H1 (cell line): ENCODE data around the gene IL19. TPM values are rescaled to one million over a fixed set of nuclear protein-coding genes. Genes with fewer than 3 reads are reported as not detected.

Experiments
- CTCF ChIA-PET: fragments of 300-600 bp; sonication (Branson Sonifier 250); formaldehyde crosslinking; loops from one replicate; lab custom pipeline; 2021; ENCODE audit not compliant: partially characterized antibody; lab: Charles Lee
- POLR2A ChIA-PET: fragments of 300-600 bp; sonication (Branson Sonifier 250); formaldehyde crosslinking; loops from one replicate; lab custom pipeline; 2021; ENCODE audit warnings: inconsistent platforms; ENCODE audit not compliant: partially characterized antibody; lab: Charles Lee
- DNase-seq, 2 experiments: peaks; one replicate each; pipeline versions ENCODE4 v3.0.0 to v3.0.0-alpha.2; 2010 to 2022; ENCODE audit warnings: low spot score in 2 of 2, low read depth in 1 of 2, mixed read lengths in 1 of 2
- FAIRE-seq: peaks from 2 replicates; lab custom pipeline; 2011; peaks lifted over from hg19 to GRCh38; lab: Jason Lieb, UNC
- H2AFZ ChIP-seq: 2 replicates; pipeline ENCODE4 v1.8.1; 2012; ENCODE audit warnings: low read length, inconsistent platforms
- H2AK5ac ChIP-seq: 2 replicates; pipeline ENCODE4 v1.6.1; 2013; ENCODE audit warnings: low read depth, low read length
- H2BK120ac ChIP-seq: replicated peaks from 2 replicates; pipeline ENCODE3; 2013; ENCODE audit warnings: low read depth, low read length, inconsistent platforms
- H2BK12ac ChIP-seq: 2 replicates; pipeline ENCODE4 v1.6.1; 2013; ENCODE audit warnings: low read depth, low read length
- H2BK15ac ChIP-seq: 2 replicates; pipeline ENCODE4 v1.6.1; 2013; ENCODE audit warnings: low read length
- H2BK20ac ChIP-seq: 2 replicates; pipeline ENCODE4 v1.6.1; 2013; ENCODE audit warnings: low read length
- H2BK5ac ChIP-seq: 2 replicates; pipeline ENCODE4 v1.6.1; 2013; ENCODE audit warnings: low read depth, low read length
- H3K14ac ChIP-seq: 2 replicates; pipeline ENCODE4 v1.6.1; 2013; ENCODE audit warnings: inconsistent platforms; ENCODE audit not compliant: insufficient read length
- H3K18ac ChIP-seq: 2 replicates; pipeline ENCODE4 v1.6.1; 2013; ENCODE audit warnings: low read length; ENCODE audit errors: extremely low read depth
- H3K23ac ChIP-seq: 2 replicates; pipeline ENCODE4 v1.6.1; 2013; ENCODE audit warnings: inconsistent platforms; ENCODE audit not compliant: insufficient read length
- H3K23me2 ChIP-seq: 2 replicates; pipeline ENCODE4 v1.6.1; 2013; ENCODE audit warnings: low read depth, low read length
- H3K27ac ChIP-seq: 2 replicates; pipeline ENCODE4 v1.6.1; 2011; ENCODE audit warnings: low read depth, low read length, inconsistent platforms
- H3K27me3 ChIP-seq, 4 experiments: replicated peaks in 1 of 4; 1 replicate in 1 of 4; 2 replicates in 3 of 4; pipeline versions ENCODE4 v1.6.1 to v1.8.1; 2011 to 2013; ENCODE audit warnings: low read length in 3 of 4, mild to moderate bottlenecking in 3 of 4, inconsistent platforms in 2 of 4, mixed read lengths in 2 of 4, moderate library complexity in 1 of 4; ENCODE audit not compliant: control insufficient read depth in 3 of 4, insufficient read depth in 3 of 4; ENCODE audit errors: extremely low read depth in 1 of 4
- H3K36me3 ChIP-seq, 4 experiments: 2 replicates each; pipeline versions ENCODE4 v1.6.1 to v1.8.1; 2011 to 2013; ENCODE audit warnings: mild to moderate bottlenecking in 4 of 4, low read length in 3 of 4, moderate library complexity in 2 of 4, control low read depth in 1 of 4, inconsistent platforms in 1 of 4; ENCODE audit not compliant: insufficient read depth in 4 of 4, control insufficient read depth in 2 of 4
- H3K4ac ChIP-seq: replicated peaks from 2 replicates; pipeline ENCODE3; 2013; ENCODE audit warnings: low read length, low read depth, mixed read lengths, inconsistent platforms; ENCODE audit not compliant: insufficient read length
- H3K4me1 ChIP-seq, 4 experiments: replicated peaks in 1 of 4; 1 replicate in 1 of 4; 2 replicates in 3 of 4; pipeline versions ENCODE4 v1.6.1 to v1.8.1; 2011 to 2013; ENCODE audit warnings: low read length in 3 of 4, inconsistent platforms in 2 of 4, mixed read lengths in 1 of 4; ENCODE audit not compliant: insufficient read depth in 4 of 4, control insufficient read depth in 3 of 4
- H3K4me2 ChIP-seq, 2 experiments: 2 replicates each; pipeline versions ENCODE4 v1.6.1 to v1.8.1; 2011 to 2013; ENCODE audit warnings: low read depth in 2 of 2, low read length in 2 of 2, control low read depth in 1 of 2, inconsistent platforms in 1 of 2, mild to moderate bottlenecking in 1 of 2; ENCODE audit not compliant: insufficient read depth in 1 of 2
- H3K4me3 ChIP-seq, 4 experiments: fragments of 200-600, 300-600 bp in 1 of 4; sonication (generic), shearing (Covaris generic), sonication (Bioruptor Twin) in 1 of 4; 2 replicates each; pipeline versions ENCODE4 v1.5.1 to v1.8.1; 2011 to 2016; ENCODE audit warnings: low read length in 4 of 4, low read depth in 3 of 4, control low read depth in 2 of 4, inconsistent platforms in 2 of 4, mild to moderate bottlenecking in 2 of 4, mixed read lengths in 1 of 4, moderate library complexity in 1 of 4; ENCODE audit not compliant: insufficient read depth in 2 of 4; ENCODE audit errors: extremely low read depth in 1 of 4
- H3K56ac ChIP-seq: replicated peaks from 2 replicates; pipeline ENCODE3; 2013; ENCODE audit warnings: low read depth, mild to moderate bottlenecking, mixed read lengths, low read length, inconsistent platforms; ENCODE audit not compliant: insufficient read length
- H3K79me1 ChIP-seq: 2 replicates; pipeline ENCODE4 v1.6.1; 2013; ENCODE audit warnings: low read depth, low read length, control low read depth
- H3K79me2 ChIP-seq, 2 experiments: 2 replicates each; pipeline versions ENCODE4 v1.6.1 to v1.8.1; 2012 to 2013; ENCODE audit warnings: low read length in 2 of 2, mild to moderate bottlenecking in 2 of 2, inconsistent platforms in 1 of 2; ENCODE audit not compliant: insufficient read depth in 2 of 2, control insufficient read depth in 1 of 2
- H3K9ac ChIP-seq, 4 experiments: replicated peaks in 1 of 4; 1 replicate in 1 of 4; 2 replicates in 3 of 4; pipeline versions ENCODE4 v1.6.1 to v1.8.1; 2011 to 2013; ENCODE audit warnings: low read depth in 3 of 4, low read length in 3 of 4, control low read depth in 2 of 4, mild to moderate bottlenecking in 2 of 4, moderate library complexity in 2 of 4, inconsistent platforms in 1 of 4; ENCODE audit errors: extremely low read depth in 1 of 4
- H3K9me3 ChIP-seq, 2 experiments: 2 replicates each; pipeline versions ENCODE4 v1.6.1 to v1.8.1; 2012 to 2013; ENCODE audit warnings: mild to moderate bottlenecking in 2 of 2, moderate library complexity in 2 of 2, control low read depth in 1 of 2, inconsistent platforms in 1 of 2, low read depth in 1 of 2, low read length in 1 of 2, mixed read lengths in 1 of 2; ENCODE audit not compliant: insufficient read depth in 2 of 2
- H4K20me1 ChIP-seq, 2 experiments: replicated peaks in 1 of 2; 2 replicates each; pipeline versions ENCODE3 to v1.8.1; 2011 to 2013; ENCODE audit warnings: inconsistent platforms in 2 of 2, low read length in 2 of 2, mild to moderate bottlenecking in 1 of 2; ENCODE audit not compliant: insufficient read depth in 2 of 2, control insufficient read depth in 1 of 2
- H4K5ac ChIP-seq: 2 replicates; pipeline ENCODE4 v1.6.1; 2013; ENCODE audit warnings: low read length, low read depth, mixed read lengths, inconsistent platforms; ENCODE audit not compliant: insufficient read length
- H4K8ac ChIP-seq: 2 replicates; pipeline ENCODE4 v1.8.0; 2013; ENCODE audit warnings: mild to moderate bottlenecking, moderate library complexity, low read length, inconsistent platforms; ENCODE audit not compliant: insufficient read depth; ENCODE audit errors: extremely low read depth
- H4K91ac ChIP-seq: replicated peaks from 2 replicates; pipeline ENCODE3; 2013; ENCODE audit warnings: low read length, mixed read lengths, inconsistent platforms; ENCODE audit not compliant: insufficient read length
- BRCA1 ChIP-seq: IDR thresholded peaks from 2 replicates; pipeline ENCODE4 v1.6.1; 2012; ENCODE audit warnings: low read depth, low read length, improper control_type of control experiment
- CBX8 ChIP-seq: fragments of 300-800, 300-1000 bp; sonication (generic); IDR thresholded peaks from 2 replicates; pipeline ENCODE4 v1.7.1; 2016; ENCODE audit warnings: low read depth, low read length, borderline replicate concordance
- CTBP2 ChIP-seq: IDR thresholded peaks from 2 replicates; pipeline ENCODE4 v1.7.0; 2011; ENCODE audit warnings: borderline replicate concordance, mild to moderate bottlenecking, moderate library complexity, mixed read lengths, low read length; ENCODE audit not compliant: insufficient read depth, insufficient read length
- EGR1 ChIP-seq: IDR thresholded peaks from 2 replicates; pipeline ENCODE4 v1.6.1; 2011; ENCODE audit warnings: low read depth, low read length, borderline replicate concordance
- FOSL1 ChIP-seq: IDR thresholded peaks from 2 replicates; pipeline ENCODE4 v1.6.1; 2011; ENCODE audit warnings: mild to moderate bottlenecking, low read depth, low read length, moderate library complexity; ENCODE audit not compliant: insufficient read depth
- KDM4A ChIP-seq: IDR thresholded peaks from one replicate; pipeline ENCODE4 v1.7.1; 2012; ENCODE audit warnings: low read depth, mild to moderate bottlenecking, moderate library complexity, low read length, inconsistent platforms; ENCODE audit not compliant: severe bottlenecking
- RBBP5 ChIP-seq: IDR thresholded peaks from 2 replicates; pipeline ENCODE4 v1.7.1; 2012; ENCODE audit warnings: low read depth, mild to moderate bottlenecking, inconsistent platforms, low read length, moderate library complexity, borderline replicate concordance
- SAP30 ChIP-seq: fragments of 300-600 bp; sonication (generic); IDR thresholded peaks from 2 replicates; pipeline ENCODE4 v1.7.1; 2012; ENCODE audit warnings: low read length, moderate library complexity, mild to moderate bottlenecking, inconsistent platforms; ENCODE audit not compliant: insufficient read depth, insufficient replicate concordance
- SIN3A ChIP-seq, 2 experiments: IDR thresholded peaks in 1 of 2; conservative IDR thresholded peaks in 1 of 2; 2 replicates each; pipeline ENCODE4 v1.6.1; 2011 to 2012; ENCODE audit warnings: low read length in 2 of 2, improper control_type of control experiment in 1 of 2, low read depth in 1 of 2, mild to moderate bottlenecking in 1 of 2
- SIRT6 ChIP-seq: IDR thresholded peaks from one replicate; pipeline ENCODE4 v1.7.1; 2012; ENCODE audit warnings: low read length, inconsistent platforms
- SP2 ChIP-seq: IDR thresholded peaks from 2 replicates; pipeline ENCODE4 v1.6.1; 2012; ENCODE audit warnings: mild to moderate bottlenecking, low read length, inconsistent platforms
- SUZ12 ChIP-seq: fragments of 200-600 bp; sonication (generic); IDR thresholded peaks from 2 replicates; pipeline ENCODE4 v1.6.1; 2012; ENCODE audit warnings: mild to moderate bottlenecking, inconsistent platforms, low read length, moderate library complexity, mixed read lengths
- WGBS, 2 experiments: shearing (Covaris generic) in 1 of 2; methylation state at CpG; one replicate each; pipeline versions ENCODE4 v1.1.6 to v1.1.7; 2013 to 2015; ENCODE audit warnings: low lambda C conversion rate in 2 of 2, mixed read lengths in 2 of 2, inconsistent platforms in 1 of 2, low coverage in 1 of 2, missing lambda C conversion rate in 1 of 2; ENCODE audit not compliant: insufficient replicate concordance in 2 of 2, insufficient coverage in 1 of 2, insufficient read length in 1 of 2; ENCODE audit errors: extremely low coverage in 1 of 2, missing lambda C conversion rate in 1 of 2; 5-methylcytosine and 5-hydroxymethylcytosine counted together
- polyA plus RNA-seq, 7 experiments: library from polyadenylated mRNA; depleted of rRNA in 3 of 7; stranded (reverse) in 5 of 7; unstranded in 2 of 7; fragments of >200 nt in 5 of 7; fragments of 200-250 nt in 2 of 7; gene quantifications; 1 replicate in 5 of 7; 2 replicates in 1 of 7; 4 replicates in 1 of 7; pipeline versions ENCODE4 v1.2.1 to v1.2.3, GENCODE V29; 2011 to 2013; ENCODE audit warnings: missing spikeins in 2 of 7, mixed read lengths in 2 of 7
- total RNA-seq: library from RNA; stranded (reverse); fragmentation: NEBNext Ultra II Directional; extraction: Animal tissue kit (Norgen Biotek cat#: 25700); gene quantifications from 2 replicates; pipeline ENCODE4 v1.2.1, GENCODE V29; 2021

The IL19 gene
- total and polyA plus RNA-seq, 2 of the 8 experiments (the other 6 are each of a cell fraction or from before 2014, with no cell fraction given), result not detected

DNA sequence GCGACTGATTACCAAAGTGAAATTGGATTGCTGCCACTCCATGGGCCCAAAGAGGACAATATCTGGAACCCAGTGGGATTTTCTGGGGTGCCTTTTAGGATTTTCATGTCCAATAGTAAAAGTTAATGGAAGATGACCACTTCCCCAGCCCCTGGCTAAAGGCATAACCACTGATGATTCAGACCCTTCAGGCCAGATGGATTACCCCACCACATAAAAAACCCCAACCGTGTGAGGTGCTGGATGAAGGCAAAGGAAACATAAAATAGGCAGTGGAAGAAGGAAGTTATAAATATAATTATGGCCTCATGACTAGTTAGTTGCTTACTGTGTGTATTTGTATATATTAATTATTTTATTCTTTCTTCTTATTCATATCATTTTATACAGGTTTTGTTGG, 41.9 kb downstream of the IL19 start:
- FAIRE-seq, result no peak
- H3K4me2 ChIP-seq, result no peak overlapping the region
- H3K36me3 ChIP-seq, result no peaks in the 10 kb centered on the region
- no peak overlapping the region for H4K91ac ChIP-seq
- TF ChIP-seq KDM4A (no peak), CBX8 (no peak), SIN3A (conservative IDR thresholded peaks at IDR 0.05 in 1 of 2, IDR thresholded peaks at IDR 0.05 in 1 of 2; ENCODE audit: low read depth in 1 of 2, low read length in 2 of 2) (no peak), SAP30 (no peak), BRCA1 (no peak), CTBP2 (no peak), SIRT6 (no peak), FOSL1 (no peak), EGR1 (no peak), SUZ12 (no peak), SP2 (no peak), RBBP5 (no peak)
- no peak overlapping the region for H3K9ac ChIP-seq
- no peak overlapping the region for H2BK15ac ChIP-seq
- H2BK5ac ChIP-seq, result no peak overlapping the region
- peaks cover 0 to 5% of the 10 kb centered on the region in 2 experiments; a peak in 1 of 4 replicates for H3K9me3 ChIP-seq
- no peaks in the 10 kb centered on the region for H3K79me1 ChIP-seq
- no peak overlapping the region for H3K23ac ChIP-seq
- WGBS, 2 experiments, result 95% methylated on average over 2 of the region's 2 CpGs; no CpG with 5 or more reads in 1 of the 2 experiments
- H4K8ac ChIP-seq, result no peak overlapping the region
- H3K27ac ChIP-seq, result no peak overlapping the region
- no peak overlapping the region for H2BK20ac ChIP-seq
- no peak overlapping the region for H3K56ac ChIP-seq
- no peak for DNase-seq
- H4K5ac ChIP-seq, result no peak overlapping the region
- no peaks in the 10 kb centered on the region for H3K23me2 ChIP-seq
- H3K14ac ChIP-seq, result no peak overlapping the region
- H2AFZ ChIP-seq, result no peak overlapping the region
- no peak overlapping the region for H2BK120ac ChIP-seq
- H3K18ac ChIP-seq, result no peak overlapping the region
- H3K4me1 ChIP-seq, result no peaks in the 10 kb centered on the region
- no peak overlapping the region for H3K4me3 ChIP-seq
- H3K79me2 ChIP-seq, result no peaks in the 10 kb centered on the region
- H3K4ac ChIP-seq, result no peak overlapping the region
- ChIA-PET POLR2A (no interaction called here), CTCF (interaction anchor here (1.0 to 5.5 kb wide), 4 partner anchors 9 to 101 kb away, joined by 3 to 57 read pairs (median 12); no protein-coding TSS in a partner anchor)
- no peak overlapping the region for H2BK12ac ChIP-seq
- no peak overlapping the region for H2AK5ac ChIP-seq
- no peaks in the 10 kb centered on the region for H3K27me3 ChIP-seq
- H4K20me1 ChIP-seq, result no peaks in the 10 kb centered on the region
